NB4 (cell line): ENCODE results near the gene OR1S1.

ENCODE experiments used
- MAX ChIP-seq: IDR thresholded peaks from 2 replicates; pipeline ENCODE4 v1.6.1; 2011; ENCODE audit warnings: low read depth, low read length
- POLR2A ChIP-seq: IDR thresholded peaks from 2 replicates; pipeline ENCODE4 v1.6.1; 2011; ENCODE audit warnings: mild to moderate bottlenecking; ENCODE audit not compliant: insufficient read length; ENCODE audit errors: extremely low read depth
- TF ChIP-seq, protein P1 (sequence below): IDR thresholded peaks from one replicate; pipeline ENCODE4 v1.5.1; 2012; ENCODE audit warnings: low read depth, low read length

- TF ChIP-seq, protein P1, sequence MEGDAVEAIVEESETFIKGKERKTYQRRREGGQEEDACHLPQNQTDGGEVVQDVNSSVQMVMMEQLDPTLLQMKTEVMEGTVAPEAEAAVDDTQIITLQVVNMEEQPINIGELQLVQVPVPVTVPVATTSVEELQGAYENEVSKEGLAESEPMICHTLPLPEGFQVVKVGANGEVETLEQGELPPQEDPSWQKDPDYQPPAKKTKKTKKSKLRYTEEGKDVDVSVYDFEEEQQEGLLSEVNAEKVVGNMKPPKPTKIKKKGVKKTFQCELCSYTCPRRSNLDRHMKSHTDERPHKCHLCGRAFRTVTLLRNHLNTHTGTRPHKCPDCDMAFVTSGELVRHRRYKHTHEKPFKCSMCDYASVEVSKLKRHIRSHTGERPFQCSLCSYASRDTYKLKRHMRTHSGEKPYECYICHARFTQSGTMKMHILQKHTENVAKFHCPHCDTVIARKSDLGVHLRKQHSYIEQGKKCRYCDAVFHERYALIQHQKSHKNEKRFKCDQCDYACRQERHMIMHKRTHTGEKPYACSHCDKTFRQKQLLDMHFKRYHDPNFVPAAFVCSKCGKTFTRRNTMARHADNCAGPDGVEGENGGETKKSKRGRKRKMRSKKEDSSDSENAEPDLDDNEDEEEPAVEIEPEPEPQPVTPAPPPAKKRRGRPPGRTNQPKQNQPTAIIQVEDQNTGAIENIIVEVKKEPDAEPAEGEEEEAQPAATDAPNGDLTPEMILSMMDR: no peak
- TF ChIP-seq POLR2A: no peak
- TF ChIP-seq MAX: no peak
Observed at GRCh38 chr11:58259983-58260382, 47.5 kb downstream of the OR1S1 start.
